ENCODE results near the gene ITPR2.

DNA sequence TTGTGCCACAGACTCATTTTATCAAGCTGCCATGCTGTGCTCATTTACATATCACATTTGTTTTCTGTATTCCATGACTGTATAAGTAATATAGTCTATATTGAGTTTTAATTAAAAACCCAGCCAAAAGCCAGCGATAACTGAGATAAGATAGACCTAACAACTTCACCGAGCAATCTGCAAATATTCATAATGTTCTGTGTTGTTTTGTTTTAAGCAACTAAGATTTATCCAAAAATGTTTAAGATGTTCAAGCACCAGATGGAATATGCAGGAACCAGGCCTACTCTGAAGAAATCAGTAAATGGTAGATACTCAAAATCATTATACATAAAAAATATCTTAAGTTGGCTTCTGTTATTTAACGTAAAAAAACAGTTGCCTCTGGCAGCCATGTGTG lies 295.3 kb downstream of the ITPR2 start:
- TF ChIP-seq, protein P1, sequence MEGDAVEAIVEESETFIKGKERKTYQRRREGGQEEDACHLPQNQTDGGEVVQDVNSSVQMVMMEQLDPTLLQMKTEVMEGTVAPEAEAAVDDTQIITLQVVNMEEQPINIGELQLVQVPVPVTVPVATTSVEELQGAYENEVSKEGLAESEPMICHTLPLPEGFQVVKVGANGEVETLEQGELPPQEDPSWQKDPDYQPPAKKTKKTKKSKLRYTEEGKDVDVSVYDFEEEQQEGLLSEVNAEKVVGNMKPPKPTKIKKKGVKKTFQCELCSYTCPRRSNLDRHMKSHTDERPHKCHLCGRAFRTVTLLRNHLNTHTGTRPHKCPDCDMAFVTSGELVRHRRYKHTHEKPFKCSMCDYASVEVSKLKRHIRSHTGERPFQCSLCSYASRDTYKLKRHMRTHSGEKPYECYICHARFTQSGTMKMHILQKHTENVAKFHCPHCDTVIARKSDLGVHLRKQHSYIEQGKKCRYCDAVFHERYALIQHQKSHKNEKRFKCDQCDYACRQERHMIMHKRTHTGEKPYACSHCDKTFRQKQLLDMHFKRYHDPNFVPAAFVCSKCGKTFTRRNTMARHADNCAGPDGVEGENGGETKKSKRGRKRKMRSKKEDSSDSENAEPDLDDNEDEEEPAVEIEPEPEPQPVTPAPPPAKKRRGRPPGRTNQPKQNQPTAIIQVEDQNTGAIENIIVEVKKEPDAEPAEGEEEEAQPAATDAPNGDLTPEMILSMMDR (IDR thresholded peaks at IDR 0.05): no peak
- TF ChIP-seq POLR2A (IDR thresholded peaks at IDR 0.05): no peak

Measured in lower leg skin (tissue), 3 donors.